ENCODE data around the gene WIPF2. TPM values are rescaled to one million over a fixed set of nuclear protein-coding genes. Genes with fewer than 3 reads are reported as not detected.

WIPF2 gene
- total and polyA plus RNA-seq, 4 donors, result 10.6 to 34.5 (median 14.9) TPM

GRCh38 chr17:40293363-40293762 is 74.3 kb downstream of the WIPF2 start:
- H3K9ac ChIP-seq (ENCODE audit: insufficient read depth in 1 of 2, low read length in 2 of 2), result no peak overlapping the region
- WGBS, 2 donors, result 89 to 95% methylated on average over 1 of the region's 1 CpG
- H3K4me3 ChIP-seq, result no peak overlapping the region
- no peak overlapping the region for H3K27ac ChIP-seq (ENCODE audit: low read depth in 1 of 2, low read length in 1 of 2)
- no peaks in the 10 kb centered on the region for H3K27me3 ChIP-seq (ENCODE audit: control insufficient read depth in 3 of 3, insufficient read depth in 3 of 3, low read length in 2 of 3)
- ATAC-seq (ENCODE audit: insufficient read depth, low FRiP score) (no peak), DNase-seq (no peak)
- H3K9me3 ChIP-seq (ENCODE audit: control insufficient read depth in 4 of 4, insufficient read depth in 3 of 4, low read length in 3 of 4), result no peaks in the 10 kb centered on the region
- TF ChIP-seq CTCF (IDR thresholded peaks at IDR 0.05; ENCODE audit: control extremely low read depth, extremely low read depth), result no peak
- H3K4me1 ChIP-seq (ENCODE audit: control insufficient read depth in 5 of 5, insufficient read depth in 5 of 5, low read length in 5 of 5), result peaks cover 0 to 3% (median 2%) of the 10 kb centered on the region in 5 donors
- peaks cover 0 to 4% (median 2%) of the 10 kb centered on the region in 4 donors for H3K36me3 ChIP-seq (ENCODE audit: control insufficient read depth in 4 of 4, insufficient read depth in 4 of 4, low read length in 4 of 4)

- Histone ChIP-seq H3K4me1 (ENCODE audit: control insufficient read depth in 5 of 5, insufficient read depth in 5 of 5, low read length in 5 of 5) (peaks cover 0 to 8% (median 0%) of the 10 kb centered on the region in 5 donors), H3K27ac (ENCODE audit: low read depth in 1 of 2, low read length in 1 of 2) (no peak overlapping the region), H3K27me3 (ENCODE audit: control insufficient read depth in 3 of 3, insufficient read depth in 3 of 3, low read length in 2 of 3) (no peaks in the 10 kb centered on the region), H3K36me3 (ENCODE audit: control insufficient read depth in 4 of 4, insufficient read depth in 4 of 4, low read length in 4 of 4) (peaks cover 0 to 6% (median 3%) of the 10 kb centered on the region in 4 donors), H3K4me3 (no peak overlapping the region), H3K9me3 (ENCODE audit: control insufficient read depth in 4 of 4, insufficient read depth in 3 of 4, low read length in 3 of 4) (no peaks in the 10 kb centered on the region), H3K9ac (ENCODE audit: insufficient read depth in 1 of 2, low read length in 2 of 2) (no peak overlapping the region)
- TF ChIP-seq CTCF (IDR thresholded peaks at IDR 0.05; ENCODE audit: control extremely low read depth, extremely low read depth), result no peak
- DNase-seq (no peak), ATAC-seq (ENCODE audit: insufficient read depth, low FRiP score) (no peak)
- 85 to 87% methylated on average over 5 of the region's 5 CpGs for WGBS, 2 donors
Observed at GRCh38 chr17:40295488-40296436, 76.7 kb downstream of the WIPF2 start.

- H3K9ac ChIP-seq (ENCODE audit: insufficient read depth in 1 of 2, low read length in 2 of 2), result no peak overlapping the region
- ATAC-seq (ENCODE audit: insufficient read depth, low FRiP score), result no peak
- TF ChIP-seq CTCF (IDR thresholded peaks at IDR 0.05; ENCODE audit: control extremely low read depth, extremely low read depth), result no peak
- WGBS, 2 donors, result 89 to 92% methylated on average over 2 of the region's 2 CpGs
- no peaks in the 10 kb centered on the region for H3K9me3 ChIP-seq (ENCODE audit: control insufficient read depth in 4 of 4, insufficient read depth in 3 of 4, low read length in 3 of 4)
- DNase-seq, result no peak
- H3K27me3 ChIP-seq (ENCODE audit: control insufficient read depth in 3 of 3, insufficient read depth in 3 of 3, low read length in 2 of 3), result no peaks in the 10 kb centered on the region
- no peak overlapping the region for H3K4me3 ChIP-seq
- H3K36me3 ChIP-seq (ENCODE audit: control insufficient read depth in 4 of 4, insufficient read depth in 4 of 4, low read length in 4 of 4), result peaks cover 0 to 4% (median under 1%) of the 10 kb centered on the region in 4 donors
- no peak overlapping the region for H3K27ac ChIP-seq (ENCODE audit: low read depth in 1 of 2, low read length in 1 of 2)
- peaks cover 0 to 8% (median 0%) of the 10 kb centered on the region in 5 donors for H3K4me1 ChIP-seq (ENCODE audit: control insufficient read depth in 5 of 5, insufficient read depth in 5 of 5, low read length in 5 of 5)
Observed at GRCh38 chr17:40297511-40297910, 78.4 kb downstream of the WIPF2 start.
